GM21367 (cell line): ENCODE measurements around the gene PARL.

Experiments
- ATAC-seq: cut with Tn5 transposase; IDR thresholded peaks from one replicate; pipeline ENCODE4 v1.9.1; 2021; ENCODE audit not compliant: unreplicated experiment

PARL gene

GRCh38 chr3:183854318-183855035, 30.2 kb downstream of the PARL start:
- no peak for ATAC-seq

DNA sequence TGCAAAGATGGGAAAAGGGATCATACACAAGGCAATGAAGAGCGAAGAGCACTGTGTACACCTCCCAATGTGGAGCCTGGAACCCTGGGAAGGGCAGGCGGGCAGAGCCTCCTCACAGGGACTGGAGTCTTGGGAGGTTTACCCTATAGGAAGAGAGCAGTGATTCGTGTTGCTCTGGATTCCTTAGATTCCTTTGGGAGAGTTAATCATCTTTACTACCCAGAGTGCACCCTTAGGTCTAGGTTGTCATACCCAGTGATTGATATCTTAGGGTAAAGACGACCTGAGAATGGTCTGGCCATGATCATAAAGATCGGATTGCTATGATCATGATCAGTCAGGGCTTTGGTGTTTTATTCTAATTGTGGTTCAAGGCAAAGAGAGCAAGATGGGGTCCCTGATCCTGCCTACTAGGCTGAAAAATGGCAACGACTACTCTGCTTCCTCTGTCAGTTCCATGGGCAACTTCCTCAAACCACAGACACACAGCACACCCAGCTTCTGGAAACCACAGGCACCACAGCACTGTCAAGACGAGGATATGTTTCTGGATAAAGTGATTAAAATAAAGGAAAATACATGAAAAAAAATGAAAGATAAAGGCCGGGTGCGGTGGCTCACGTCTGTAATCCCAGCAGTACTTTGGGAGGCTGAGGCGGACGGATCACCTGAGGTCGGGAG, 38.9 kb downstream of the PARL start:
- no peak for ATAC-seq

- ATAC-seq, result no peak
Observed at GRCh38 chr3:183845090-183845489, 39.6 kb downstream of the PARL start.

DNA sequence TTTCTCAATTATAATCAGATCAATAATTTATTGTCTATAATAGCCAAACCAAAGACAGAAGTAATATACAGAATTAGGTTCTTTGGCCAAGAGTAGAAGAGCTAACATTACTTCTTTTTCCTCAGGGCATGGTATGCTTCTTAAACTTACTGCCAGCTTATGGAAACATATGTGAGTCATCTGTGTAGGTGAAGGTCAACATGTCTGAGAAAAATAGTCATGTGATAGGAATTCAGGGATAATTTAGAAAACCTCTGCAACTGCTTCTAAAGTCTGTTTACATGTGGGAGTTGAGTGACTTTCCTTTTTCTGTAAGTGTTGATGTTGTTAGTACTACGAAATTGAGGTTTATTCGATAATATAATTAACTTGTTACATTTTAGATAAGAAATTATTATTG, 40.1 kb downstream of the PARL start:
- no peak for ATAC-seq

DNA sequence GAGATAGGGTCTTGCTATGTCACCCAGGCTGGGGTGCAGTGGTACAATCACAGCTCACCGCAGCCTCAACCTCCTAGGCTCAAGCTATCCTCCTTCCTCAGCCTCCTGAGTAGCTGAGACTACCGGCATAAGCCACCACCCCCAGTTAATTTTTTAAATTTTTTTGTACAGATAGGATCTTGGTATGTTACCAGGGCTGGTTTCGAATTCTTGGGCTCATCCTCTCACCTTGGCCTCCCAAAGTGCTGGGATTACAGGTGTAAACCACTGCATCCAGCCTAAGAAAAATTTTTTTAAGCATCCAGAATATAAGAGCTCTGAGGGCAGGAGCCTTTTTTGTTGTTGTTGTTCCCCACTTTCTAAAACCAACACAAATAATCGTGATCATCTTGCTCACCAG, 44.9 kb downstream of the PARL start:
- no peak for ATAC-seq

DNA sequence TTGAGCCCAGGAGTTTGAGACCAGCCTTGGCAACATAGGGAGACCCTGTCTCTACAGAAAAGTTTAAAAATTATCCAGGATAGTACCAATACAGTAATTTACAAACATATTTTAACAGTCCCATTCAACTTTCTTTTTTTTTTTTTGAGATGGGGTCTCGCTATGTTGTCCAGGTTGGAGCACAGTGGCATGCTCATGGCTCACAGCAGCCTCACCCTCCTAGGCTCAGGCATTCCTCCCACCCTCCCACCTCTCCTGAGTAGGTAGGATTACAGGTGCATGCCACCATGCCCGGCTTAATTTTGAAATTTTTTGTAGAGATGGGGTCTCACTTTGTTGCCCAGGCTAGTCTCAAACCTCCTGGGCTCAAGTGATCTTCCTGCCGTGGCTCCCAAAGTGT, 46.8 kb downstream of the PARL start:
- no peak for ATAC-seq

DNA sequence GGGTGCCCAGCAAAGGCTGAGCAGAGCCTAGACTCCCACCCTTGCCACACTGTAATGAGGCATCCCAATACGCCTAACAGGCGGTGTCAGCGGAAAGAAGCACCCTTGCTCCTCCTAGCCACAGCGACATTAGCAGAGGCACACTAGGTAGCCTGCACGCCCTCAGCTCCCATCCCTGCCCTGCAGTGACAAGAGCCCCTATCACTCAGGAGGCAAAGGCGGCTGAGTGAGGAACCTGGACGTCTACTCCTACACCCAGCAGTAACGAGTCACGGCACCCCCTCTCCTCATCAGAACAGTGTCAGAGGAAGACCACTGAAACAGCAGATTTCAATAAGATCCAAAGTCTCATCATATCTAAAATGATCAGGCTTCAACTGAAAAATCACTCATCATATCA, 47.3 kb downstream of the PARL start:
- no peak for ATAC-seq

GRCh38 chr3:183833516-183833915, 51.2 kb downstream of the PARL start:
- ATAC-seq, result no peak

- no peak for ATAC-seq
Observed at GRCh38 chr3:183830187-183830586, 54.5 kb downstream of the PARL start.

GRCh38 chr3:183829466-183829865, 55.2 kb downstream of the PARL start:
- ATAC-seq, result no peak

- no peak for ATAC-seq
Observed at GRCh38 chr3:183828538-183828870, 56.2 kb downstream of the PARL start.

DNA sequence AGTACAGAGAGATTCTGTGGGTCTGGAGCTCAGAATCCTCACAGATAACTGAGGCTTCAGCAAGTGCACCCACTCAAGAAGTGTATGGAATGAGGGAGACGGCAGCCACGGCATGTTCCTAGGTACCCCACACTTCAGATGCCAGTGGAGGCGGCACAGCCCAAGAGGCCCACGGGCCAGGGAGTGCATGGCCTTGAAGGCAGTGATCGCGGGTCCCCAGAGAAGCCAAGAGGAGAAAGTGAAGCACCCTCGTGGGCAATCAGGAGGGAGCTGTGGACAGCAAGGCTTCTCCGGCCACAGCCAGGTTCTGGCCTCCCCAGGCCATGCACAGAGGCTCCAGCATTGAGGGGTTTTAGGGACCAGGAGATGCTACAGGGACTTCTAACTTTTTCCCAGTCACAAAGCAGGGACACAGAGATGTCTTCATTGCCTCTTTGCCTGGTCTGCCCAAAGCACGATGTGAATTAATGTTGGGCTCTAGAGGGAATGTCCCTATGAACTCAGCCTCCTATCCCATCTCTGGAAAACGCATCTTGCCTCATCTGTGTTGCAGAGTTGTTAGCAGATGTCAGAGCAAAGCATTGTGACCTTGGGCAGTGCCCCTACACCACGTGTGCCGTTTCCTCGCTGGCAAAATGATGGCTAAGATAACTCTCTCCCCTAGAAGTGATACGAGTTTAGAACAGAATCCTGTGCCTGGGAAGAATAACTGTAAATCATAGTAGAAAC, 56.7 kb downstream of the PARL start:
- ATAC-seq, result no peak

DNA sequence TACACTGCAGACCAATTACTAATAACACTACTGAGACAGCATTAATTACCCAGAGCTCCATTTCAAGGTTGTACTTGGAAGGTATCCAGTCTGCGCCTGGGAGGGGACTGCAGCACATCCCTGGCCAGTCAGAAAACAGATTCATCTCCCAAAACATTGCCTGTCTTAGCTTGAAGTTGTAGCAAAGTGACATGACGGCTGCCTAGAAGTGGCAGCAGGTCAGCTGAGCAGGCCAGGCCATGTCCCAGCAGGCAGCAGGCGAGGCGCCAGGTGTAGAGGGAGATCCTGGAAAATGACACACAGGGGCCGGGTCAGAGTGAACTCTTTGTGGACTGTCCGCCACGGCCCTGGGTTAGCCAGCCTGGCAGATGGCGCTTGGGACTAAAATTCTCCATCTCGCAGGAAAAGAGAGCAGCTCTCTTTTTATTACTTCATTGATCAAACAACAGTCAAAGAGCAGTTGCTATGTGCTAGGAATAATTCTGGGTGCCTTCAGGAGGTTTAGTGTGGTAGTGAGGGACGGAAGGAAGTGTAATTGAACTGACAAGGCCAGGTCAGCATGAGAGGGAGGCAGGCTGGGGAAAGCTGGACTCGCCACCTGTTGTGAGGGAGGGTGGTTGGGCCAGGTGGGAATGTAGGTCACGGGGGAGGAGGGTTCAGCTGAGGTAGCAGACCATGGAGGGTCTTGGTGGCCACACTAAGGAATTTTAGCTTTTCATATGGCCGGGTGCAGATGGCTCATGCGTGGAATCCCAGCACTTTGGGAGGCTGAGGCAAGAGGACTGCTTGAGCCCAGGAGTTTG, 58.0 kb downstream of the PARL start:
- ATAC-seq, result no peak

DNA sequence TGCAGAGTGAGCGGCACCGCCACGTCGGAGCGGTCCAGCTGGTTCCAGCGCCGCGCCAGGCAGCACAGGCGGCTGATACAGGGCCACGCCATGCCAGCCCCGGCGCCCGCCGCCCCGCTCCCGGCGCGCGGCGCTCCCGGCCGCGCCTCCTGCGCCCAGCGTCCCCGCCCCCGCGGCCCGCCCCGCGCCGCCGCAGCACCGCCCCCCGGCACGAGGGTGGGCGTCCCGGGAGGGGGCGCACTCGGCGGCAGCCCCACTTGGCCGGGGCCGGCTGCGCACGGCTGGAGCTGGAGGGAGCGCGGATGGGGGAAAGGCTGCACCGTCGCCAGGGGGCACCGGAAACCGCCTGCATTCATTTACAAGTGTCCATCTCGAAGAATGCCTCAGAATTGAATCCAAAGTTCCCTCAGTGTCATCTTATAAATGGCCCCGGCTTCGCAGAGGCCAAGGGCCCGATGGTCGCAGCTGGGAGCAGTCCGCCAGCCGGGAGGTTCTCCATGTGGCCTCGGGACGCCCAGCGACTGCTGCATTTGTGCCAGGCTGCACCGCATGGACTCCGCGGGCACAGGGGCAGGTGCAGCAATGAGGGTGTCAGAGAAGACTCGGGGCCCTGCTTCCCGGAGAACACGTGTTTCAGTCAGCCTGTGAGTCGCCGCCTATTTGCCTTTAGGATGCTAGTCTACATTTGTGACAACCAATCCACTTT, 59.1 kb downstream of the PARL start, which contains the start of gene MAP6D1:
Gene MAP6D1 (minus strand): TSS at position 122 of the 706 bp plus-strand sequence. CDS start 30 bp downstream, at position 92.
- ATAC-seq, result peak; percentile 46

DNA sequence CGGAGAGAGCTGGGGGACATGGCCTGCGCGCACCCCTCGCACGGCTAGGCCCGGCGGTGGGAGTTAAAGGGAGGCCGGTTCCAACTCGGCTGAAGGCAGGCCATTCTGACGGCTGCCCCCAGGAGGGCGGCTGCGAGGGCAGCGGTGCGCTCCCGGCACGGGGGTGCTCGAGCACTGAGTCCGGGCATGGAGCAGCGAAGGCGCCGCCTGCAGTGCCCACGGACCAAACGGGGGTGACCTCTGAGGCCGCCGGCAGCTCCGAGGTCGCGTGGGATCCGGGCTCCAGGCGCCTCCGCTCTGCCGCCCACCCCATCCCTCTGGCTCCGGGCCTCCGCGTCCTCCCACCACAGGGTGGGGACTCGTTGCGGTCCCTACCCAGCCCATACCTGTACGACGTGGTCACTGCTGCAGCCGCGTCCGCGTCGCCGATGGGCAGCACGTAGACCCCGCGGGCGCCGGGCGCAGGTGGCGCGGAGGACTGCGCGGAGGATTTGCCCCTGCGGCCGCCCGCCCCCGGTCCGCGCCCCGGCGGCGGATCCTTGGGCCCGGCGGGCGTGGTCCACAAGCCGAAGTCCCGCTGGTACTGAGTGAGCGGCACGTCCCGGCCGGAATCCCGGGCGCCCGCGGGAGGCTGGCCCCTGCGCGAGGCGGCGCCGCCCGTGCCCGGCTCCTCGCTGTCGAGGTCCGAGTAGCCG, 59.8 kb downstream of the PARL start:
- ATAC-seq, result peak; percentile 13

GRCh38 chr3:183823963-183824362, 60.7 kb downstream of the PARL start:
- no peak for ATAC-seq

- ATAC-seq, result no peak
Observed at GRCh38 chr3:183822631-183823030, 62.0 kb downstream of the PARL start.

GRCh38 chr3:183819831-183820230, 64.8 kb downstream of the PARL start:
- no peak for ATAC-seq

GRCh38 chr3:183818706-183819624, 65.7 kb downstream of the PARL start:
- ATAC-seq, result no peak
